ENCODE results near the gene PAM16. TPM values are rescaled to one million over a fixed set of nuclear protein-coding genes. Genes with fewer than 3 reads are reported as not detected.
A peak's percentile ranks its signal among the peaks of the same experiment; 100 is the strongest.

PAM16 gene
- total and polyA plus RNA-seq, 2 experiments from 2014 or later = 35.0 to 70.4 TPM

- no peaks in the 10 kb centered on the region for H3K9me3 ChIP-seq (ENCODE audit: low read depth)
- no peak for TF ChIP-seq EZH2 (IDR thresholded peaks at IDR 0.05; ENCODE audit: borderline replicate concordance)
- TF ChIP-seq CTCF (IDR thresholded peaks at IDR 0.05; ENCODE audit: poor library complexity) = no peak
- no peak for TF ChIP-seq EZH2phosphoT487 (IDR thresholded peaks at IDR 0.05; ENCODE audit: low read depth, severe bottlenecking, unreplicated experiment)
- no peaks in the 10 kb centered on the region for H3K9me2 ChIP-seq (replicated peaks; ENCODE audit: insufficient read depth)
- 82% methylated on average over 25 of the region's 26 CpGs for WGBS (ENCODE audit: low lambda C conversion rate, missing lambda C conversion rate)
- H3K36me3 ChIP-seq (replicated peaks; ENCODE audit: insufficient read depth, low read depth) = no peaks in the 10 kb centered on the region
- H2AFZ ChIP-seq = no peak overlapping the region
- no peak overlapping the region for H3K4me3 ChIP-seq
- H3K4me1 ChIP-seq (ENCODE audit: insufficient read depth) = peaks cover 33% of the 10 kb centered on the region
- H3K79me2 ChIP-seq = peaks cover 28% of the 10 kb centered on the region
- H3K27me3 ChIP-seq = no peaks in the 10 kb centered on the region
- H3K27ac ChIP-seq = peak overlapping the region; percentile 57
- DNase-seq (ENCODE audit: low spot score) = no peak
- H4K20me1 ChIP-seq (ENCODE audit: insufficient read depth, poor library complexity, severe bottlenecking) = peaks cover 21% of the 10 kb centered on the region
- H3K4me2 ChIP-seq = no peak overlapping the region
These were observed 29.3 kb upstream of the PAM16 start for GRCh38 chr16:4380119-4381063.

GRCh38 chr16:4378999-4379690 lies 28.0 kb upstream of the PAM16 start:
- Histone ChIP-seq H3K4me1 (ENCODE audit: insufficient read depth) (peaks cover 34% of the 10 kb centered on the region), H3K27me3 (no peaks in the 10 kb centered on the region), H2AFZ (no peak overlapping the region), H3K9me3 (ENCODE audit: low read depth) (no peaks in the 10 kb centered on the region), H4K20me1 (ENCODE audit: insufficient read depth, poor library complexity, severe bottlenecking) (peaks cover 27% of the 10 kb centered on the region), H3K4me3 (no peak overlapping the region), H3K4me2 (no peak overlapping the region), H3K9me2 (replicated peaks; ENCODE audit: insufficient read depth) (no peaks in the 10 kb centered on the region), H3K79me2 (peaks cover 41% of the 10 kb centered on the region), H3K27ac (no peak overlapping the region), H3K36me3 (replicated peaks; ENCODE audit: insufficient read depth, low read depth) (no peaks in the 10 kb centered on the region)
- TF ChIP-seq EZH2 (IDR thresholded peaks at IDR 0.05; ENCODE audit: borderline replicate concordance) (no peak), CTCF (IDR thresholded peaks at IDR 0.05; ENCODE audit: poor library complexity) (no peak), EZH2phosphoT487 (IDR thresholded peaks at IDR 0.05; ENCODE audit: low read depth, severe bottlenecking, unreplicated experiment) (no peak)
- DNase-seq (ENCODE audit: low spot score) = no peak
- WGBS (ENCODE audit: low lambda C conversion rate, missing lambda C conversion rate) = 95% methylated on average over 21 of the region's 21 CpGs

GRCh38 chr16:4378161-4378666 lies 27.1 kb upstream of the PAM16 start:
- Histone ChIP-seq H3K4me3 (no peak overlapping the region), H2AFZ (no peak overlapping the region), H3K27me3 (no peaks in the 10 kb centered on the region), H3K4me1 (ENCODE audit: insufficient read depth) (peaks cover 39% of the 10 kb centered on the region), H3K79me2 (peaks cover 47% of the 10 kb centered on the region), H3K9me3 (ENCODE audit: low read depth) (no peaks in the 10 kb centered on the region), H3K27ac (no peak overlapping the region), H3K36me3 (replicated peaks; ENCODE audit: insufficient read depth, low read depth) (no peaks in the 10 kb centered on the region), H4K20me1 (ENCODE audit: insufficient read depth, poor library complexity, severe bottlenecking) (peaks cover 33% of the 10 kb centered on the region), H3K9me2 (replicated peaks; ENCODE audit: insufficient read depth) (no peaks in the 10 kb centered on the region), H3K4me2 (no peak overlapping the region)
- 85% methylated on average over 15 of the region's 15 CpGs for WGBS (ENCODE audit: low lambda C conversion rate, missing lambda C conversion rate)
- TF ChIP-seq CTCF (IDR thresholded peaks at IDR 0.05; ENCODE audit: poor library complexity) = no peak
- no peak for TF ChIP-seq EZH2phosphoT487 (IDR thresholded peaks at IDR 0.05; ENCODE audit: low read depth, severe bottlenecking, unreplicated experiment)
- no peak for TF ChIP-seq EZH2 (IDR thresholded peaks at IDR 0.05; ENCODE audit: borderline replicate concordance)
- no peak for DNase-seq (ENCODE audit: low spot score)
